GM10847 (cell line): ENCODE results near the gene COL27A1.

ENCODE experiments used
- POLR2A ChIP-seq: IDR thresholded peaks from 2 replicates; pipeline ENCODE4 v1.6.1; 2011; ENCODE audit not compliant: insufficient read length; ENCODE audit errors: extremely low read depth

Gene COL27A1

DNA sequence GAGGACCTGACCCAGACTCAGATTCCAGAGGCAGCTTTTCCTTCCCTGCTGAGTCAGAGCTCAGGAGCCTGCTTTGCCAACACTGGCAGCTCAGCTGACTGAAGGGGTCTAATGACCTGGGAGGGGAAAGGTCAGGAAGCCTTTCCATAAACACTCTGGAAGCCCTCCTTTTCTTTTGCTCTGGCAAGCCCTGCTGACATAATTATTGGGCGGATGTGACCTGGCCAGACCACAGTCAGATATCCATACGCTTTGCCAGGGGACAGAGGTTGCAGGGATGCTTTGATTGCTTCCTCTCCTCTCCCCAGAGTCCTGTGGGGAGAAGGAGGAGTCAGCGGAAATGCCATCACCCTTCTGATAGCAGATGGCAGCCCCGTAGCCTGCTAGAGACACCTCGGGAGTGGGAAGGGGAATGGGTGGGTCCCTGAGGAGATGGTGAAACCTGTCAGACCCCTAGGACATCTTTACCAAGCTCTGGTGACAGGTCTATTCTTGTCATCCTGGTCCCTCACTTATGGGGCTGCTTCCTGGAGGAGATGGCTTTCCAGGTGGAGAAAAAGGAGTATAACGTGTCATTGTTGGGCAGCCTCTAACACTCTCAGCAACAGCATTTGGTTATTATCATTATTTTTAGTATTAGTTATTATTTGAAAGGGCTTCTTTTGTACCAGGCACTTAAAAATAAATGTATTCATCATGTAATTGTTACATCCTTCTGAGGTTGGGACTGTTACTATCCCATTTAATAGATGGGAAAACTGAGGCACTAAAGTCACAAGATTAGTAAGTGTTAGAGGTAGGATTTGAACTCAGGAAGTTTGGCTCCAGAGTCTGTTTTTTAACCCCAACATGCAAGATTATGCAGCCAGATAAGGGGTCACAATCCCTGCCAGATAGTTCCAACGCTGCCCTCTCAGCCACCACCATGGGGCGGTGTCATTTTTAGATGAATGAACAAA lies 11.6 kb downstream of the COL27A1 start:
- no peak for TF ChIP-seq POLR2A

DNA sequence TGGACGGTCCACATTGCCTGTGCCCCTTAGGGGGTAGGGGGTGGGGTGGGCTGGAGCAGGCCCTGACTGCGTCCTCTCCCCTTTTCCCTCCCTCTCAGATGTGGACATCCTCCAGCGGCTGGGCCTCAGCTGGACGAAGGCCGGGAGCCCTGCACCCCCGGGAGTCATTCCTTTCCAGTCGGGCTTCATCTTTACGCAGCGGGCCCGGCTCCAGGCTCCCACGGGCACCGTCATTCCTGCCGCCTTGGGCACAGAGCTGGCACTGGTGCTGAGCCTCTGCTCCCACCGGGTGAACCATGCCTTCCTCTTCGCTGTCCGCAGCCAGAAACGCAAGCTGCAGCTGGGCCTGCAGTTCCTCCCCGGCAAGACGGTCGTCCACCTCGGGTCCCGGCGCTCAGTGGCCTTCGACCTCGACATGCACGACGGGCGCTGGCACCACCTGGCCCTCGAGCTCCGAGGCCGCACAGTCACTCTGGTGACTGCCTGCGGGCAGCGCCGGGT lies 12.3 kb downstream of the COL27A1 start:
- TF ChIP-seq POLR2A: no peak

DNA sequence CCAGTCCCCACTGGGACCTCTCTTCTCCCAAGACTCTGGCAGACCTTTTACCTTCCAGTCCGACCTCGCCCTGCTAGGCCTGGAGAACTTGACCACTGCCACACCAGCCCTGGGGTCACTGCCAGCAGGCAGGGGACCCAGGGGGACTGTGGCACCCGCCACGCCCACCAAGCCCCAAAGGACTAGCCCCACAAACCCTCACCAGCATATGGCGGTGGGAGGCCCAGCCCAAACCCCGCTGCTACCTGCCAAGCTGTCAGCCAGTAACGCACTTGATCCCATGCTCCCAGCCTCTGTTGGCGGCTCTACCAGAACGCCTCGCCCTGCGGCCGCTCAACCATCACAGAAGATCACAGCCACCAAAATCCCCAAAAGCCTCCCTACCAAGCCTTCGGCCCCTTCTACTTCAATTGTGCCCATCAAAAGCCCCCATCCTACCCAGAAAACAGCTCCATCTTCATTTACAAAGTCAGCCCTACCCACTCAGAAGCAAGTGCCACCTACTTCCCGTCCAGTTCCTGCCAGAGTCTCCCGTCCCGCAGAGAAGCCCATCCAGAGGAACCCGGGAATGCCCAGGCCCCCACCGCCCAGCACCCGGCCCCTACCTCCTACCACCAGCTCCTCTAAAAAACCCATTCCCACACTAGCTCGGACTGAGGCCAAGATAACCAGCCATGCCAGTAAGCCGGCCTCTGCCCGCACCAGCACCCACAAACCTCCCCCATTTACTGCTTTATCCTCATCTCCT lies 13.1 kb downstream of the COL27A1 start:
- no peak for TF ChIP-seq POLR2A

DNA sequence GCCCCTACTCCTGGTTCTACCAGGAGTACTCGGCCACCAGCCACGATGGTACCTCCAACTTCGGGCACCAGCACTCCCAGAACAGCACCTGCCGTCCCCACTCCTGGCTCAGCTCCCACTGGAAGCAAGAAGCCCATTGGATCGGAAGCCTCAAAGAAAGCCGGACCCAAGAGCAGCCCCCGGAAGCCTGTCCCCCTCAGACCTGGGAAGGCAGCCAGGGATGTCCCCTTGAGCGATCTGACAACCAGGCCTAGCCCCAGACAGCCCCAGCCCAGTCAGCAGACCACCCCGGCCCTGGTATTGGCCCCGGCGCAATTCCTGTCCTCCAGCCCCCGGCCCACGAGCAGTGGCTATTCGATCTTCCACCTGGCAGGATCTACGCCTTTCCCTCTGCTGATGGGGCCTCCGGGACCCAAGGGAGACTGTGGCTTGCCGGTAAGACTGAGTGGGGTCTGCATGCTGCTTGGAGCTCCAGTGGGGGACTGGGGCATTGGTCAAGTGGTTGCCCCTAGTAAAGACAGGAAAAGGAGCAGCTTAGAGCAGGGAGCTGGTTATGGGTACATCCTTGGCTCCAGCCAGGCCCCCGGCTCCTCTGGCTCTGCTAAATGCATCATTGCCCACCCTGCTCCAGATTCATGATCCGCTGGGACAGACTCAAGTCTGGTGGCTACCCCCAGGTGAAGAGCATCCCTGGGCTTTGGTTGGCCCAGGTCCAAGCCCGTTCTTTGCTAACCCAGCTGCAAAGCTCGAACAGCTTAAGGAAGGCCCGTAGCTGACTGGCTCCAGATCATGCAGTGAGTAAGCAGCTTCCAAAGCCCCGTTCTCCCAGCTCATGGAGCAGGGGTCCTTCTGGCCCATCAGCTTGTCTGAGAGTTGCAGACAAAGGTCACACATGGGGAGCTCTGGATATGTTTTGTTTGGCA lies 14.0 kb downstream of the COL27A1 start:
- TF ChIP-seq POLR2A: no peak

DNA sequence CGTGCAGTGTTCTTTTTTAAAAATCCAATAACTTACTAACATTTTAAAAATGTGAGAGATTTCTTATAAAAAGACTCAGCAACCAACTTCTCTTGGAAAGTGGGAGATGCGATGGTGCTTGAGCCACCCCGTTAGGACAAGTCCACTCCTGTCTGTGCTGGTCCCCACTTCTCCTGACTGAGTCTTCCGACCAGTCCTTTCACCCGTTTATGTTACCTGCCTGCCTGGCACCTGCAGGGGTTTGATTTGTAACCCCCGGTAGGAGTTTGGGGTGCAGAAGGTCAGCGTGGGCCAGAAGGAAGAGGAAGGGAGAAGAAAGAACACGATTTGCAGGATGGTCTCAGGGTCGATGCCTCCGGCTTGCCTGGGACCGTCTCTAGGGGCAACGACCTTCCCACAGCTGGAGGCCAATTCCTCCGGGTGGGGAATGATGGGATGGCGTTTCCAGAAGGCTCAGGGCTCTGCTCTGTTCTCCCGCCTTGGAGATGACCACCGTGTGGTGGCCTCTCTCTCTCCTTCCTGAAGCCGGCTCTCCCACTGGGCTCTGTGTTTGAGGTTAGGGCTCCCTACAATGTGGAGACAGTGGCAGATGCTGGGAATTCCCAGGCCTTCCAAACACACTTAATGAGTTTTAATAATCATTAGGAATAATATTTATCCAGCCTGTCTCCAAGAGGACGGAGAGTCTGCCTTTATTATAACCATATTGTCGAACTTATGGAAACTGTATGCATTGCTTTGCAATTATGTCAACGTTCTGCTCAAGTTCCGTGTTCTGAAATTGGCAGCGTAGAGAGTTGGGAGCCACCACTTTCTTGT lies 14.8 kb downstream of the COL27A1 start:
- TF ChIP-seq POLR2A: no peak

DNA sequence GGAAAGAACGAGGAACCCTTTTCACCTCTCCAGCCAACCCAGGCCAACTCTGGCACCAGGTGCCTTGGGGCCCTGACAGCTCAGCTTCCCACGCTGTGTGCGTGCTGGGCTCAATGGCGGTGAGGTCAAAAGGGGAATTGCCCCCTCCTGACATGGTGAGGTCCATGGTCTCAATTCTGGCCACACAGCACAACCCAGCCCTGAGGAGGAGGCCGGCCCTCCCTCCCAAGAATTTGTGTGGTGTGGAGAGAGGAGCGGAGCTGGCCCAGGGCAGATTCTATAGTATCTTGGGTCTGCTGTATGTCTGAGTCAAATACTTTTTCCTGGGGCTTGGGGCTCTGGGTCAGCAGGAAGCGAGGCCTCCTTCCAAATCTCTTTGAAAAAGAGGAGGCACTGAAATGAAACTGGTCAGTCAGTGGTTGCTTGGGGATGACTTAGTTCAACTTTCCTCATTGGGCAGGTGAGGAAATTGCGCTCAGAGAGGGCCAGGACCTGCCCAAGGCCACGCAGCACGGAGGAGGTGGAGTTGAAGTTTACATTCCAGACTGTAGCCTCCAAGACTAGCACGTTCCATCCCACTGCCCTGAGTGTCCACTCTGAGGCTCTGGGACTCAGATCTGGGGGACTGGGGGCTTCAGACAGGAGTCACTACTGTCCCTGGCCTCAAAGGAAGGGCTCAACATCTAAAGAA lies 15.6 kb downstream of the COL27A1 start:
- no peak for TF ChIP-seq POLR2A

DNA sequence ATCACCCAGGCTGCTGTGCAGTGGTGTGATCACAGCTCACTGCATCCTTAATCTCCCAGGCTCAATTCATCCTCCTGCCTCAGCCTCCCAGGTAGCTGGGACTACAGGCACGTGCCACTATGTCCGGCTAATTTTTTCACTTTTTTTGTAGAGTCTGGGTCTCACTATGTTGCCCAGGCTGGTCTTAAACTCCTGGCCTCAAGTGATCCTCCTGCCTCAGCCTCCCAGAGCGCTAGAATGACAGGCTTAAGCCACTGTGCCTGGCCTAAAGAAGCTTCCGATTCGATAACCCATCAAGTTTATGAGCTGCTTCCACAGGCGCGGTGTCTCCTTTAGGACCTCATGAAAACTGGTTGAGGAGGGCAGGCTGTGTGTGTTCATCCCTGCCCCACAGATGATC lies 16.2 kb downstream of the COL27A1 start:
- TF ChIP-seq POLR2A: no peak

DNA sequence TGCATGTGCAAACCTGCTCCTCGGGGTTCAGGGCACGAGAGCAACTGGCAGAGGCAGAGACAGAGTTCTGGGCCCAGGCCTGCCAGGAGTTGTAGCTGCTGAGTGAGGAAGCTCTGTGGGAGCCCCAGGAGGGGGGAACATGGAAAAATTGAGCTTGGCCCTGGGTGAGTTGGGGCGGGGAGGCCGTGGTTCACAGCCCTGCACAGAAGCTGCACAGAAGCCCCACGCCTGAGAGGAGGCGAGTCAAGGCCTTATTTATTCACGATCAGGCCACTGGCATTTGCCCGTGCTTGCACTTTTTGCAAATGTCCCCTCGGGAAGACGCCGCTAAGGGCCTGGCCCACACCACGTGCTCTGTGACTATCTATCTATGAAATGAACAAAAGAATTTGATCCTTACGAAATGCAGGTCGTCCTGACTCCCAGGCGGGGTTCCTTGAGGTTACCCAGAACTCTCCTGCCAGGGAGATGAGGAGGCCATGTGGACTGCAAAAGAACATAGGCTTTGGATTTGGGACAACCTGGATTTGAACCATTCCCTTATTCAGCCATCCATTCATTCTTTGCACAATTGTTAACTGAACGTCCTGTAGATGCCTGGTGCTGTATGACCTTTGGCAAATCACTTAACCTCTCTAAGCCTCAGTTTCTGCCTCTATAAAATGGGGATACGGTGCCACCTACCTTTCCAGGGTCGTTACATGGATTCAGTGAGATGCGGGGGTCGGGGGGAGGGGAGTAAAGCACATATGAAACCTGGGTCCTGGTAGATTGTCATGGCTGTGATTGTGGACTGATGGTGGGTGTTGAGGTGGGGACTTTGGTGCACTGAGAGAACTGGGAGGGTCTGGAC lies 17.9 kb downstream of the COL27A1 start:
- no peak for TF ChIP-seq POLR2A

DNA sequence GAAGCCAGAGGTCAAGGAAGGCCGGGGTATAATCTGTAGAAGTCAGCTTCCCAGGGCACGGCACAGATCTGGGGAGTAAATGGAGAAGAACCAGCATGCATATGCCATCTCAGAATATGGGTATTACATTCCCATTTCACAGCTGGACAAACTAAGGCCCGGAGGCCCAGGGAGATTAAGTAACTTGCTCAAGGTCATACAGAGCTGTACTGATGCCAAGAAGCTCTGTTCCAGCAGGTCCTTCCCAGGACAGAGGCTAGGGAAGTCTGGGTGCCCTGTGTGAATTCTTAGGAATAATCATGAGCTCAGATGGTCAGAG lies 19.2 kb downstream of the COL27A1 start:
- no peak for TF ChIP-seq POLR2A

DNA sequence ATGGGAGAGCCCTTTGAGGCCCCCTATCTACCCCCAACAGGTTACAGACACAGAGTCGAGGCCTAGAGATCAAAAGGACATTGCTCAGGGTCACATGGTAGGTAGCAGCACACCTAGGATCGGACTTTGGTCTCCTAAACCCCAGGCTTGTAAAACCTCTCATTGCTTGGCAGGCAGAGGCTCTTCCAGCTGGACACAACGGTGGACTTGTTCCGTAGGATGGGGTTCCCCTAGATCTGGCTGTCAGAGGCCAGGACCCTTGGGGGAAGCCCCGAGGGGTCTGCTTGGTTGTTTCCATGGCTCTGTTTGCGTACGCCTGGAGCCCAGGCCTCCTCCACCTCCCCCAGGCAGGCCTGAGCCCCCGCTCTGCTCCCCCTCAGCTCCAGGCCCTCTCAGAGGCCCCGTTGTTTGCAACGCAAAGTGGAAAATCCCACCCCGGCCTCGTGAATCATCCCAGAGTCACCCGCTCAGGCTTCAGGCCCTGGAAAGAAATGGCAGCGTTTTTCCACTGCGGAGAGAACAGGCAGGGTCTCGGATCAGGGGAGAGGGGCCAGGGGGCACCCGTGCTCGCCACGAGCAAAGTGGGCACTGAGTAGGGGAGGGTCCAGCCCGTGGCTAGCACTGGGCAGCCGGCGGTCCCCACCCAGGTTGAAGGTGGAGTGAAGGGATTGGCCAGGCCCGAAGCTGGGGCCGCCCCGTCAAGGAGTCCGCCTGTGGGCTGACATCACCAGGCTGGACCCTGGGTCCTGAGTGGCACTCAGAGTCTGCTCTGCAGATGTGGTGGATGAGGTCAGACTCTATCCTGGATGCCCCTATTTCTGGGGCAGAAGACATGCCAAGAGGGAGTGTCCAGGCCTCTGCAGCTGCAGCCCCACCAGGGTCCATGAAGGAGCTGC lies 19.8 kb downstream of the COL27A1 start:
- TF ChIP-seq POLR2A: no peak

DNA sequence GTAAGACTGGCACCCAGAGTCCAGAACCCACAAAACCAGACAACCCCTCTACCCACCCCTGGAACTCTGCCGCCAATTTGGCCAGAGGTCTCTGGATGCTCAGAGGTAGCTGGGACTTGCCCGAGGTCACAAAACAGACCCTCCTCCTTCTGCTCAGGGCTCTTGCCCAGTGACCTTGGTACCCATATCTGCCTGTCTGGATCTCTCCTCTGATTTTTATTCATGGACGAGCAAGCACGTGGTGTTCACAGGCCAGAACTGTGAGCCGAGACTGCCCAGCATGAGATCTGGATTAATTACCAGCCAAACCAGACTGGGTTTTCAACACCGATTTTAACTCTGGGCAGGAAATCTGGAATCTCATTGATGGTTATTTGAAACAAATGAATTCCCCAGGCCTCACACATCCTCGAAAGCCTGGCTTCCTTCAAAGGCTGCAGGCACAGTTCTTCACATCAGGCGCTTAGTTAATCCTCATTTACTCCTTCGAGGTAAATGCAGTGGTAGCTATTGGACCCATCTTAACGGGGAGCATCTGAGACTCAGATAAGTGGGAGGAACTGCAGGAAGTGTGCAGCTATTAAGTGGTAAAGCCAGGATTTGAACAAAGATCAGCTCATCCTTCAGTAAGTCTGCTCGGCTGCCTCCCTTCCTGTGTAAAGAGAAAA lies 21.4 kb downstream of the COL27A1 start:
- no peak for TF ChIP-seq POLR2A
